HG02938 (cell line): ENCODE data around the gene ESR1.
"Not testable (repeated sequence)": the region's sequence is repeated elsewhere in the genome, so short reads cannot be mapped to it uniquely, and the experiment has no call there.

Experiments
- ATAC-seq: cut with Tn5 transposase; IDR thresholded peaks from one replicate; pipeline ENCODE4 v1.9.1; 2021; ENCODE audit warnings: mild to moderate bottlenecking, moderate library complexity; ENCODE audit not compliant: unreplicated experiment

ESR1 gene

DNA sequence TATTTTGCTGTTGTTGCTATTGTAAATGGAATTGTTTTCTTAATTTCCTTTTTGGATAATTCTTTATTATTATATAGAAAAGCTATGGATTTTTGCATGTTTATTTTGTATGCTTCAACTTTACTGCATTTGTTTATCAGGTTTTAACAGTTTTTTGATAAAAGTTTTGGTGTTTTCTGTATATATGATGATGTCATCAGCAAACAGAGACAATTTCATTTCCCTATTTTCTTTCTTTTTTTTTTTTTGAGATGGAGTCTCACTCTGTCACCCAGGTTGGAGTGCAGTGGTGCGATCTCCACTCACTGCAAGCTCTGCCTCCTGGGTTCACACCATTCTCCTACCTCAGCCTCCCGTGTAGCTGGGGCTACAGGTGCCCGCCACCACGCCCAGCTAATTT, 156.9 kb downstream of the ESR1 start:
- ATAC-seq, result not testable (repeated sequence)

DNA sequence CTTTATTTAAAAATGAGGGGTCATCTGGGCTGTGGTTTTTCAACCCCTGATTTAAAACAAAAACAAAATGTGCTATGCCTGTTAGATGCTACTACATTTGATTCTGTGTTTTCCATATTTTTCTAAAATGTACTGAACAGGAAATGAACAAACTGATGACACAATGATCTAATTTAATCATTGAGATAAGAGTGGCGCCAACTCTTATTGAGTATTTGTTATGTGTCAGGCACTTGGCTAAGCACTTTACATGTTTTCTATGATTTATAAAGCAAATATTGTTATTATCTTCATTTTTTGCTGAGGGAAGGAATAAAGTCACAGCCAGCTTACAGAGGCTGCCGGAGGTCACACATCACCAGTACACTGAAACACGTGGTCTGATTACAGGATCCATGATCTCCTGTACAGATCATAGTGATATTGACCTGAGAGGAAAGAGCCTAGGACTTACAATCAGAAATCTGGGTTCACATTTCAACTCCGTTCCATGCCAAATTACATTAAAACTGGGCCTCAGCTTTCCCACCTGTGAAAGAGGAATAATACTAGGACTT, 166.7 kb downstream of the ESR1 start:
- ATAC-seq, result no peak

DNA sequence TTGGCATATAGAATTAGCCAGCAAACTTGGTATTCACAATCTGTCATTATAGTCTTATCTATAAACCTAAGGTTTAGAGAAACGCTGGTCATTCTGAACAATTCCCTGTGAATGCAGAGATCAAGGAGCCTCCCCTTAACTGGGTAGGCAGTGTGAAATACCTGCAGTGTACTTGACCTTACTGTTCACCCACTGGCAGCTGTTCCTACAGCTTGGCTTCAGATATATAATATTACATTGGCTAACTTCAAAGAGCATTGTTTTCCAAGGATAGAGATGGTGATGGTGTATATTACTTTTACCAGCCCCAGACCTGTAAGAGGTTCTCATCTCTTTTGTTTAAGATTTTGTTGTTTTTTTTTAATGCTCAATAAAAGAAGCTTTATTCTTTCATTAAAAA, 168.3 kb downstream of the ESR1 start:
- no peak for ATAC-seq

DNA sequence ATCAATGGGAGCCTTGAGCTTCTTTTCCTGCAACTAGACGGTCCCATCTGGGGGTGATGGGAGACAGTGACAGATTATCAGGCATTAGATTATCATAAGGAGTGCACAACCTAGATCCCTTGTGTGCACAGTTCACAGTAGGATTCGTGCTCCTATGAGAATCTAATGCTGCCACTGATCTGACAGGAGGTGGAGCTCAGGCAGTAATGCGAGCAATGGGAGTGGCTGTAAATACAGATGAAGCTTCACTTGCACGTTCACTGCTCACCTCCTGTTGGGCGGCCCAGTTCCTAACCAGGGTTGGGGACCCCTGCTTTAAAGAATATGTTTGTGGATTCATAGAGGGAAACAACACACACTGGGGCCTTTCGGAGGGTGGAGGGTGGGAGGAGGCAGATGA, 180.7 kb downstream of the ESR1 start:
- ATAC-seq, result not testable (repeated sequence)

DNA sequence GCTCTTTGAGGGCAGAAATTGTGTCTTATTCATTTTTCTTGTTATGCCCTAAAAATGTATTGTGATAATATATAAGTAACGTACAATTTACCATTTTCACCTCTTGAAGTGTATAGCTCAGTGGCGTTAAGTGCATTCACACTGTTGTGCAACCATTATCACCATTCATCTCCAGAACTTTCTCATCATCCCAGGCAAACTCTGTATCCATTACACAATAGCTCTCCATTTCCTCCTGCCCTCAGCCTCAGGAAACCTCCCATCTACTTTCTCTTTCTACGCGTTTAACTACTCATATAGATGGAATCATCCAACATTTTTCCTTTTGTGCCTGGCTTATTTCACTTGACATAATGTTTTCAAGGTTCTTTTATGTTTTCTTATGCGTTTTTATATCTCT, 184.6 kb downstream of the ESR1 start:
- no peak for ATAC-seq

DNA sequence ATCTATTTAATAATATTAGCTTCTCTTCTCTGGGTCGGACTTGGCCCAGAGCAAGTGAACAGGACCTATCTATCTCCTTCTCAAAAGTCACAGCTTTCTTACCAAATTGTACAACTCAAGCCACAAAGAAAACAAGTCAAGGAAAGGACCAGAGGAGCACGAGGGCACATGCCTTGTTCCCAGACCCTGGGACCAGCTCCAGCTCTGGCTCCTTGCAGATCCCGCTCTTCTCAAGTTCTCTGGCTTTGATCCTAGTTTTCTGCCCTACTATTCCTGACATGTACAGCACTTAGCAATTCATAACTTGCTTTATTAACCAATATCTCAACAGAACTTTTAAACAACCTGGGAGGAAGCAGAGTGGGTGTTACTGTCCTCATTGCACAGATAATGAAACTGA, 185.9 kb downstream of the ESR1 start:
- no peak for ATAC-seq

DNA sequence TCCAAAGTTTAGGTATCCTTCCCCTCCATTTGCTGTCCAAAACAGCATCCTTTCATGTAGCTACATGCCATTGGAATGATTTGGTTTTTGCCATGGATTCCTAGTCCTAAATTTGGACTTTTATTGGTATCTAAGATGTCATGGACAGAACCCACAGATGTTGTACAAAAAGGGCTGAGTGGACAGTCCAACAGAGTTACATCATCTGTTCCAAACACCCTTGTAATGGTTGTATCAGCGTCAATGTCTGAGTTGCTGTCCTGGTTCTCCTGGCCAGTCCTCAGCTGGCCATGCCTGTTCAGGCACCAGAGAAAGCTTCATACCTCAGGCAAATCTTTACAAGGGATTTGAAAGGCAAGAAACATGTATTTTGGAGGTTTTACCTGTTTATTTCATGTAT, 191.3 kb downstream of the ESR1 start:
- ATAC-seq, result no peak

DNA sequence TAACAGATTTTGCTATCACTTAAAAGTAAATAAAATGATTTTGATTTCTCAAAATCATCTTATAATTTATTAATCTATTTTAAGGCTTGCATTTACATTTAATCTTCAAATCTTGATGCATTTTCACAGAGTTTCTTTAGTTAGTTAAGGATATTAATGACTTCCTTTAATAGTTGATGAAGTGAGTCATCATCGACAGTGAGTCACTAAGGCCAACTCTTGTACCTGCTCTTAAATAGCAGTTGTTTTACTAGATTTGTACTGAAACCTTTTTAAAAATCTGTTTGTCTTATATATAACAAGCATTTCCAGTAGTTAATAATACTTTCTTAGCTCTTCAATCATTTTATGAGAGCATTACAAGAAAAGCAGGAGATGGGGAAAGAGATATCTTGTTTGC, 191.7 kb downstream of the ESR1 start:
- no peak for ATAC-seq

DNA sequence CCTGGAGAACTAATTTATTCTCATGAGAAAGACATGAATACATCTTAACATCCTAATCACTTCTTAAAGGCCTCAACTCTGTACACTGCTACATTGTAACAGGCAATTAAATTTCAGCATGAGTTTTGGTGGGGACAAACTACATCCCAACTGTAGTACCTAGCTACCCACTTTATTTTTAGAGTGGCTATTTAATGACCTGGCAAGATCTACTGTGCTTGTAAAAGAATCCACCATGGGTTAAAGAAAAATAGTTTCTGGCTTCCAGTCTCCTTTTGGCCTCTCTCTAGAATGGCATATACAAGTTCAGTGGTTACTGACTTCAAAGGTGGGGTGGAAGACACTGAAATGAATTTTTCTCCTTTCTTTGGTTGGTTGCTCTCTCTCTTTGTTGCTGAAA, 193.9 kb downstream of the ESR1 start:
- ATAC-seq, result no peak

DNA sequence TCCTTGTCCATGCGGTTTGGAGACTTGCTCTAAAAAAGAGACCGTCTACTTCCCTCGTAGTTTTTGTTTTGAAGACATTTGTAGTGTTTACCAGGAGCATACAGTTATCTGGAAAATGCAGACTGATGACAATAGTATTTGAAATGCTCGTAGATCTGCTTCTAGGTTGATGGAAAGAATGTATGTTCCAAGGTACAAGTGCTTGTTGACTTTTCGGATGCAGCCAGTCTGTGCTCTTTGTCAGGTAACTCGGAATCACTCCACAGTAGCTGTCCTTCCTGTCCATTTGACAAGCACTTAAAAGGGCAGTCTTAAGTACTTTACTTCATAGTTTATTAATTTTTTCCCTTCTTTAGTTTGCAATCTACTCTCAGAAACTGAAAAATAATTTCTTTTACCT, 194.8 kb downstream of the ESR1 start:
- no peak for ATAC-seq

DNA sequence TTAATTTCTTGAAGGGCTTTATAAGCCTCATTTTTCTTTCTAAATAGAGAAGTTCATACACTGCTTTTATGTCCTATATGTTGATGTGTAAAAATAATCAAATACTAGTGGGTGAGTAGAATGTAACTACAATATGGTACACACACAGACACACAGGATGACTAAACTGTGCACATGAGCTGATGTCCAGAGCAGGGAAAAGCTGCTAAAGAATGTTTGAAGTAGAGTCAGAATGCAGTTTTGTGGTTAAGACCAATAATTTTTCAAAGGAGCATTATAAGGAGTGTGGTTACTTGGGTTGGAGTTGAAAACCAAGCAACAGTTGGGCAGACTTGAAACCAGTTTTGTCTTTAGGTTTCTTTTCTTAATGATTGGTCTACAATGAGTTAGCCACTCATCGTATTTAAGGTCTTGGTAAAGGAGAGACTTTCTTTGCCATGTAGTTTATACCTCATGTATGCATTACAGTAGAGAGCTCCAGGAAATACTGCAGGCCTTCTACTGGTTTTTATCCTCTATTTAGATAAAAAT, 196.6 kb downstream of the ESR1 start:
- ATAC-seq, result no peak

DNA sequence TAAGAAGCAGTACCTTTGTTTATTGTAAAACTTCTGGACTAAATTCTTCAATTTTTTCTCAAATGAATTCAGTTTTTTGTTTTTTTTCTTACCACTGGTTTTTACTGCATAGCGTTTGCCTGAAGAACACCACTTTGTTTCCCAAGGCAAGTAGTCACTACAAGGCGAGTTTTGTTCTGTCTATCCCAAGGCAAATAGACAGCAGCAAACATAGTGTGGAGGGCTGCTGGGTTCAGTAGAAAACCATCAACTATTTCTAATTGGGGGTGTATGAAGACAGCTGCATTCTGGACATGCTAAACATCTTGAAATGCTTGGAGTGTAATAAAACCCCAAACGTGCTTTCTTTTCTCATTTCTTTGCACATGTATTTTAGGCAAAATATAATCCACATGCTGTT, 197.4 kb downstream of the ESR1 start:
- no peak for ATAC-seq

DNA sequence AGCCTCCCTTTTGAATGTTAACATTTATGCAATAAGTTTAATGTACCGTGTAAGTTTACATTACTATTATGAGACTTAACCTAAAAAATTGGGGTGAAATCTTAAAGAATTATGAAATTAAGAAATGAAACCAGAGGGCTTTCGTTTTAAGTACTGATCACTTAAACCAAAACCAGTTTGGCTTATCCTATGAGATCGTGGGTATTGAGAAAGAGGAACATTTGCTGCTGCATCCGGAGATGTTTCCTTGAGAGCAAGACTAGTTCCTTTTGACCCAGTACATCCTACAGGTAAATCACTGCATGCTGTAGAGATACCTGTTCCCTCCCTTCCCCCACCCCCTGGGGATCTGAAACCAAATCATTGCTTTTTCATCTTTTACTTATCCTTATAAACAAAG, 201.3 kb downstream of the ESR1 start:
- no peak for ATAC-seq

DNA sequence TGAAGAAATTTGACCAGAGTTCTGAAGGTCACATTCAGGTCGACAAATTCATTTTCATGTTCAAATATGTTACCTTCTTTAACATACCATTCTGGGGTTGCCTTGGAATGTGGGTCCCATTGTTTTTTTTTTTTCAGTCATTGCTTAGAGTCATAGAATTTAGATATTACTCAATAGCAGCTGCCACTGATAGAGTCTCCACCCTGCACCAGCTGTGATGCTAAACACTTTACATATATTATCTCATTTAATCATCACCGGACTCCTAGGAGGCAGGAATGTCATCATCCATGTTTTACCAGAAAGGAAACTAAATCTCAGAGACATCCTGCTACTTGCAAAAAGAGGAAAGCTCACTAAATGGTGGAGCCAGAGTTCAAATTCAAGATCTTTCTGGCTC, 204.7 kb downstream of the ESR1 start:
- ATAC-seq, result no peak

DNA sequence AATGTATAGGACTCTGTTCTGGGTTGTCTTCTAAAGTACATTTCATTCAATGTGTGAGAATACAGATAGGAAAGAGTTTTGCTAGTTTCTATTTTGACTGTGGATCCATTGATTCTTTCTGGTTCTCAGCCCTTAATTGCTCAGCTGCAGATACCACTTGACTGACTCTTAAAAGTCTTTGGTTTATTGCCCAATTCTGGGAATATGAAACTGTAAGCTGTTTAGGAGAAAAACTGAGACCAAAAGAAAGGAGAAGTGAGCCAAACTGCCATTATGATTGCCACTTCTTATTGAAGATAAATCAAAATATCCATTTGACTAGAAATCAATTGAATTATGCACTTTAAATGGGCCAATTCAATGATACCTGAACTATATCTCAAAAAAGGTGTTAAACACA, 211.4 kb downstream of the ESR1 start:
- no peak for ATAC-seq

DNA sequence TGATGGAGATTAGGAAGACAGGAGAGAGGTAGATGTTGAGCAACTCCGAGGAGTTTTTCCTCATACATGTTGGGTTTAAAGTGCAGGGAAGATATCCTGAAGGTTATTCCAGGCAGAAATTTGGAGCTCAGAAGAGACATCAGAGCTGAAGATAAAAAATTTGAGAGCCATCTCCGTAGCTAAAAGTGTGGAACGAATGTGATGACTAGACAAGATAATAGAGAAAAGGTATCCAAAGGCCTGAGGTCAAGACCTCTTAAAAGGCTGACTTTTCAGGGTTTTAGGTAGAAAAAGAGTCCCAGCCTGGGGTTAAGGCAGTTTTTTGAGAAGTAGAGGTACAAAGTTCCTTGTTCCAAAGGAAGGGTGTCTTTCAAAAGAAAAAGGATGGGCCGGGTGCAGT, 214.8 kb downstream of the ESR1 start:
- no peak for ATAC-seq

DNA sequence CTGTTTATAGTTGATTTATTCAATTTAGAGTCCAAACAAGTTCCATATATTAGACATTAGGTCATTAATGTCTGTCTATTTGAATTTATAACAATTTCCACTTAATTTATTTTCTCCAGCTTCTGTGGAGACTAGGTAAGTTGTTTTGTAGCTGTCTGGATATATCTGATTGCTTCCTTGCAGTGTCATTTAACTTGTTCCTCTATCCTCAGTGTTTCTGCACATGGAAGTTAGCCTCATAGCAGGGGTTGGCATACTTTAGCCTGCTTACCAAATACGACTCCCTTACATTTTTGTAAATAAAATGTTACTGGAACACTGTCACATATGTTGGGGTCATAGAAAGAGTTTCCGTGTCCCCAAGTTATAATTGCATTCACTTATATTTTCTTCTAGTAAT, 216.1 kb downstream of the ESR1 start:
- ATAC-seq, result no peak

DNA sequence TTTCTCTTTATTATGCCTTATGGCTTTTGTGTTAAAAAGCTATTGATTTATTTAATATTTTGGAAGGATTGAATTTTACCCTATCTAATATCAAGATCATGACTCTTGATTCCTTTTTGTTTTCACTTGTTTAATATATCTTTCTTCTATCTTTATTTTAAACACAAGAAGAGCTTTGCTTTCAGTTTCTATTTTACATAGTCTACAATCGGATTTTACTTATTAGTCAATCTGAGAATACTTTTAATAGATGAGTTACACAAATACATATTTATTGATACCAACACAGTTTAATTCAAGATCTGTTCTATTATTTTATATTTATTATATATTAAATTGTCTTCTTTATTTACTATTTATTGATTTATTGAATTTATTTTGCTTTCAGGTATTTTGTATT, 218.8 kb downstream of the ESR1 start:
- ATAC-seq, result no peak

DNA sequence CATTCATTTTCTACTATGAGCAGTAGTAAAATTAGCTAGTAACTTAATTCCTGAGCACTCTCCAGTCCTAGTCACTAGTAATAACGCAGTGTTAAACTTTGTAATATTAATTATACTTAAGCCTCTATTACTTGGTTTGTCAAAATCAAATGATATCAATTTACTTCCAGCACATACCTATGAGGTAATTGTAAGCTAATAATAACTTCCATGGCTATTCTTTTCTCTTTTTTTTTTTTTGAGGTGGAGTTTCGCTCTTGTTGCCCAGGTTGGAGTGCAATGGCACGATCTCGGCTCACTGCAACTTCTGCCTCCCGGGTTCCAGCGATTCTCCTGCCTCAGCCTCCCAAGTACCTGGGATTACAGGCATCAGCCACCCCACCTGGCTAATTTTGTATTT, 219.3 kb downstream of the ESR1 start:
- not testable (repeated sequence) for ATAC-seq

DNA sequence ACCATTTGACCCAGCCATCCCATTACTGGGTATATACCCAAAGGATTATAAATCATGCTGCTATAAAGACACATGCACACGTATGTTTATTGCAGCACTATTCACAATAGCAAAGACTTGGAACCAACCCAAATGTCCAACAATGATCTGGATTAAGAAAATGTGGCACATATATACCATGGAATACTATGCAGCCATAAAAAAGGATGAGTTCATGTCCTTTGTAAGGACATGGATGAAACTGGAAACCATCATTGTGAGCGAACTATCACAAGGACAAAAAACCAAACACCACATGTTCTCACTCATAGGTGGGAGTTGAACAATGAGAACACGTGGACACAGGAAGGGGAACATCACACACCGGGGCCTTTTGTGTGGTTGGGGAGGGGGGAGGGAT, 226.3 kb downstream of the ESR1 start:
- ATAC-seq, result not testable (repeated sequence)

DNA sequence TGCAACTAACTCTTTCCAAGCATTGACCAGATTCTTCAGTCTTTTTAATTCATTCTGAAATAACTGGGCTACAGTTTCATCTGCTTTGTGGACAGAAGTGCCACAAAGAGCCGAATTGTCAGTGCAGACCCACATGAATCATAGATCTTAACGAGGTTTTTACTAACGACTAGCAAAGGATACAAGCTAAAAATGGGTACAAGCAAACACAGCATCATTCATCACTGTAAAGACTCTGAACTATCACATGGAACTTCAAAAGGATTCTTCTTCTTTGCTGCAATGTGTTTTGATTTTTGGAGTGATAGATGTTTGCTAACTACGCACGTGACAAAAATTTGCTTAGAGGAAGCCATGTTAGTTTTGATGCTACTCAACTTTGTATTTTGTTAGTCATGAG, 227.1 kb downstream of the ESR1 start:
- no peak for ATAC-seq

DNA sequence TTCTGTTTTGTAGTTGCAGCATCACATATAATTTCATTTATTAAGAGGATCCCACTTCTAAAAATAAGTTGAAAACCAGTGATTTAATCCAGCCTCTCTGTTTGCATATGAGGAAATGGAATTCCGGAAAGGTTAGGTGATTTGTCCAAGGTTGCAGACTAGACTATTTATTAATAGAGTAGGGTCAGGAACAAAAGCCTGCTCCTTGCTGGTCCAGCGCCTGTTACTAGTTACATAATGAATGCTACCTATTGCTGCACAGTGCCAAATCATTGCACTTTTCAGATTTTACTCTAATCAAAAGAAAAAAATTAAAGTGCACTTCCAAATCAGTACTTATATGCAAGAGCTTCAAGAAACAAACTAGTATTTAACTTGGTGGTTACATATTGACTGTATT, 238.6 kb downstream of the ESR1 start:
- ATAC-seq, result no peak

DNA sequence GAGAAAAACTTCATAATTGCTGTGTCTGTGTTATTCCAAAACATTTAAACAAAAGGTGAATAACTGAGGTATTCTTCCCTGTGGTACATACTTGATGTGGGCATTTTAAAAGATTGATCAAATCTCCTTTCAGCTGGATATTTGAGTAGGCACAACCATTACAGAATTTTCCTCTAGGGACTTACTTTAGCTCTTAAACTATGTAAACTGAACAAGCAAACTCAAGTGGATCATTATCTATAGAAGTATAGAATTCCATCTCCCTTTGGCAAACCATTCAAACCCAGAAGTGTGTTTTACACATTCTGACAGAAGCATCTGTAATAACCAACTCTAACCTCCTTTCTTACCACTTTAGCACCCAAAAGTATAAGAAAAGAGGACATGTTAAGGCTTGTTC, 241.4 kb downstream of the ESR1 start:
- ATAC-seq, result no peak

DNA sequence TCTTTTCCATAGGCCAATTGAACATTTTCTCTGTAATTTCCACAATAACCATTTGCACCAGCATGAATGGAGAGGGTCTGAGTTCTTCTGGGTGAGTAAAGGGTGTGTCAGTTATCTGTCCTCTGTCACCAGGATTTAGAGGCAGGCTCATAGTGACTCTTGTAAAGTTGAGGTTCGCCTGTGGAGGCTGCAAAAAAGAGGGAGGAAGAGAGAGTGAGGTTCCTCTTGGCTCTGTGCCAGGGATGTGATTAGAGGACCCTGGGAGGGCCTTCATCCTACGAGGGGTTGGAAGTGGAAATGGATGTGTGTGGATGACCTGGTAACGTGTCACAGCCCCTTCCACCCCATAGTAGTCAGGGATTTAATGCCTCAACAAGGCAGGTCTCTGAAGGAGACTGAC, 242.0 kb downstream of the ESR1 start:
- no peak for ATAC-seq
